GM23338 (cell line): ENCODE measurements around the gene GHR. TPM values are rescaled to one million over a fixed set of nuclear protein-coding genes. Genes with fewer than 3 reads are reported as not detected.

Experiments
- ATAC-seq: fragments of 200-7000 bp; cut with Tn5 transposase; 3 replicates; pipeline ENCODE4 v1.9.1; 2020
- DNase-seq: peaks from one replicate; pipeline ENCODE4 v3.0.0-alpha.2; 2015; ENCODE audit warnings: low spot score
- H2AFZ ChIP-seq: fragments of 200-600 bp; sonication (generic); 2 replicates; pipeline ENCODE4 v1.8.0; 2016; ENCODE audit warnings: antibody characterized with exemption, mild to moderate bottlenecking, moderate library complexity
- H3F3A ChIP-seq: fragments of 200-600 bp; sonication (generic); replicated peaks from 2 replicates; pipeline ENCODE4 v1.8.0; 2017; ENCODE audit warnings: antibody characterized with exemption, mixed run types, low read depth
- H3K27ac ChIP-seq: fragments of 200-600 bp; sonication (generic); 2 replicates; pipeline ENCODE4 v1.6.1; 2016; ENCODE audit warnings: low read depth
- H3K27me3 ChIP-seq: fragments of 200-600 bp; sonication (generic); 2 replicates; pipeline ENCODE4 v1.8.0; 2016; ENCODE audit warnings: mild to moderate bottlenecking, mixed run types, moderate library complexity; ENCODE audit not compliant: insufficient read depth
- H3K36me3 ChIP-seq: fragments of 200-600 bp; sonication (generic); 2 replicates; pipeline ENCODE4 v1.8.0; 2016; ENCODE audit warnings: mild to moderate bottlenecking; ENCODE audit not compliant: insufficient read depth
- H3K4me1 ChIP-seq: fragments of 200-600 bp; sonication (generic); 2 replicates; pipeline ENCODE4 v1.8.0; 2016; ENCODE audit warnings: mild to moderate bottlenecking, moderate library complexity; ENCODE audit not compliant: insufficient read depth
- H3K4me2 ChIP-seq: fragments of 200-600 bp; sonication (generic); 2 replicates; pipeline ENCODE4 v1.7.1; 2017; ENCODE audit warnings: mixed run types
- H3K4me3 ChIP-seq: fragments of 200-600 bp; sonication (generic); 2 replicates; pipeline ENCODE4 v1.6.1; 2016; ENCODE audit warnings: mixed run types
- H3K79me2 ChIP-seq: fragments of 200-600 bp; sonication (generic); replicated peaks from 2 replicates; pipeline ENCODE4 v1.8.0; 2017; ENCODE audit warnings: mild to moderate bottlenecking; ENCODE audit not compliant: insufficient read depth
- H3K9me2 ChIP-seq: fragments of 200-600 bp; sonication (generic); 2 replicates; pipeline ENCODE4 v1.8.0; 2017; ENCODE audit not compliant: insufficient read depth
- H4K20me1 ChIP-seq: fragments of 200-600 bp; sonication (generic); replicated peaks from 2 replicates; pipeline ENCODE4 v1.8.0; 2017; ENCODE audit warnings: mild to moderate bottlenecking; ENCODE audit not compliant: insufficient read depth
- H3K27ac Mint-ChIP-seq: 2 replicates; pipeline ENCODE4 v1.8.0; 2020; ENCODE audit warnings: inconsistent platforms, mild to moderate bottlenecking, moderate library complexity, mixed read lengths
- H3K27me3 Mint-ChIP-seq: 3 replicates; pipeline ENCODE4 v1.8.0; 2022; ENCODE audit warnings: low read depth, mild to moderate bottlenecking, moderate library complexity, mixed read lengths, inconsistent platforms; ENCODE audit not compliant: insufficient read depth, poor library complexity
- H3K36me3 Mint-ChIP-seq: 3 replicates; pipeline ENCODE4 v1.8.0; 2021; ENCODE audit warnings: low read depth, mild to moderate bottlenecking, inconsistent platforms, moderate library complexity, mixed read lengths
- H3K4me1 Mint-ChIP-seq: 3 replicates; pipeline ENCODE4 v1.8.0; 2020; ENCODE audit warnings: mild to moderate bottlenecking, inconsistent platforms, mixed read lengths
- H3K4me3 Mint-ChIP-seq: 3 replicates; pipeline ENCODE4 v1.8.0; 2021; ENCODE audit warnings: moderate library complexity, mild to moderate bottlenecking, inconsistent platforms, mixed read lengths
- H3K9me3 Mint-ChIP-seq: 3 replicates; pipeline ENCODE4 v1.8.0; 2020; ENCODE audit warnings: moderate library complexity, mild to moderate bottlenecking, inconsistent platforms, mixed read lengths
- CREB1 ChIP-seq: fragments of 250-450 bp; sonication (Bioruptor Pico); IDR thresholded peaks from 2 replicates; pipeline ENCODE4 v1.5.0; 2020; ENCODE audit warnings: low read depth, mild to moderate bottlenecking, moderate library complexity
- ETS1 ChIP-seq: IDR thresholded peaks from 2 replicates; pipeline ENCODE4 v1.6.1; 2016; ENCODE audit warnings: antibody characterized with exemption
- EZH2 ChIP-seq: fragments of 200-600 bp; sonication (generic); IDR thresholded peaks from one replicate; pipeline ENCODE4 v1.8.0; 2017; ENCODE audit warnings: antibody characterized with exemption, mild to moderate bottlenecking, low read depth; ENCODE audit not compliant: unreplicated experiment
- POLR2AphosphoS5 ChIP-seq: IDR thresholded peaks from 2 replicates; pipeline ENCODE4 v1.6.1; 2016; ENCODE audit warnings: antibody characterized with exemption, low read depth
- REST ChIP-seq: IDR thresholded peaks from one replicate; pipeline ENCODE4 v1.6.1; 2018; ENCODE audit warnings: antibody characterized with exemption; ENCODE audit not compliant: unreplicated experiment
- STAT1 ChIP-seq: IDR thresholded peaks from one replicate; pipeline ENCODE4 v1.6.1; 2016; ENCODE audit warnings: antibody characterized with exemption; ENCODE audit not compliant: unreplicated experiment
- ZNF331 ChIP-seq: fragments of 250-450 bp; sonication (Bioruptor Pico); IDR thresholded peaks from 2 replicates; pipeline ENCODE4 v1.5.0; 2020; ENCODE audit warnings: low read depth, mild to moderate bottlenecking, moderate library complexity
- ZNF462 ChIP-seq: fragments of 250-450 bp; sonication (Bioruptor Pico); IDR thresholded peaks from 2 replicates; pipeline ENCODE4 v1.5.0; 2020; ENCODE audit warnings: mild to moderate bottlenecking, moderate library complexity
- polyA plus RNA-seq: library from polyadenylated mRNA; unstranded; fragments of >200 nt; fragmentation: Nextera tagmentation; extraction: Ambion mirVana; gene quantifications from 2 replicates; pipeline ENCODE4 v1.2.1, GENCODE V29; 2016
- total RNA-seq: library from RNA; depleted of rRNA; stranded (reverse); fragments of >200 nt; shearing (Covaris generic); gene quantifications from 2 replicates; pipeline ENCODE4 v1.2.3, GENCODE V29; 2014

Gene GHR
- total and polyA plus RNA-seq, 2 experiments from 2014 or later, result 0.21 to 1.9 TPM

GRCh38 chr5:42526179-42526578 is 102.9 kb downstream of the GHR start (continued):
- TF ChIP-seq ETS1 (no peak), STAT1 (no peak), EZH2 (no peak)

- Histone ChIP-seq H3K36me3 (no peaks in the 10 kb centered on the region), H3K4me3 (no peak overlapping the region), H3K27ac (no peak overlapping the region), H3K79me2 (no peaks in the 10 kb centered on the region), H2AFZ (no peak overlapping the region), H3K9me2 (peaks cover 4% of the 10 kb centered on the region; the same call in 1 of the 2 replicates), H3K27me3 (no peaks in the 10 kb centered on the region), H3K4me1 (no peaks in the 10 kb centered on the region), H3K4me2 (no peak overlapping the region), H3F3A (no peaks in the 10 kb centered on the region), H4K20me1 (no peaks in the 10 kb centered on the region)
- no peak overlapping the region for H3K27ac Mint-ChIP-seq
- TF ChIP-seq ETS1 (no peak), ZNF331 (CRISPR knock-in tag) (no peak), POLR2AphosphoS5 (no peak), CREB1 (CRISPR knock-in tag) (no peak), STAT1 (no peak), REST (no peak)
- H3K9me3 Mint-ChIP-seq, result peaks cover 42% of the 10 kb centered on the region
- ATAC-seq (no peak), DNase-seq (no peak)
- no peak overlapping the region for H3K4me3 Mint-ChIP-seq
- H3K4me1 Mint-ChIP-seq, result no peaks in the 10 kb centered on the region
- peaks cover 3% of the 10 kb centered on the region; the same call in 1 of the 3 replicates for H3K36me3 Mint-ChIP-seq
- H3K27me3 Mint-ChIP-seq, result peaks cover 1% of the 10 kb centered on the region
Observed at GRCh38 chr5:42531611-42532010, 108.4 kb downstream of the GHR start.

GRCh38 chr5:42542106-42542505 is 118.9 kb downstream of the GHR start:
- H3F3A ChIP-seq, result no peaks in the 10 kb centered on the region
- no peak overlapping the region for H3K27ac Mint-ChIP-seq
- H3K4me1 ChIP-seq, result no peaks in the 10 kb centered on the region
- H3K9me2 ChIP-seq, result no peaks in the 10 kb centered on the region; the same call in 1 of the 2 replicates
- H4K20me1 ChIP-seq, result no peaks in the 10 kb centered on the region
- H3K27me3 ChIP-seq, result no peaks in the 10 kb centered on the region
- no peaks in the 10 kb centered on the region for H3K27me3 Mint-ChIP-seq
- H2AFZ ChIP-seq, result no peak overlapping the region
- no peak overlapping the region for H3K4me3 ChIP-seq
- no peak for ATAC-seq
- no peaks in the 10 kb centered on the region for H3K4me1 Mint-ChIP-seq
- no peaks in the 10 kb centered on the region for H3K79me2 ChIP-seq
- no peaks in the 10 kb centered on the region; the same call in 2 of the 3 replicates for H3K36me3 Mint-ChIP-seq
- no peak overlapping the region for H3K4me3 Mint-ChIP-seq
- DNase-seq, result no peak
- no peak overlapping the region for H3K4me2 ChIP-seq
- no peak overlapping the region for H3K27ac ChIP-seq
- H3K36me3 ChIP-seq, result no peaks in the 10 kb centered on the region
- H3K9me3 Mint-ChIP-seq, result peaks cover 39% of the 10 kb centered on the region
- TF ChIP-seq ZNF462 (no peak), EZH2 (no peak)
